ENCODE data around the gene BDKRB1. TPM values are rescaled to one million over a fixed set of nuclear protein-coding genes. Genes with fewer than 3 reads are reported as not detected.

BDKRB1 gene
- not detected in 2 replicates for total RNA-seq

- intact Hi-C loops (cut with micrococcal nuclease): no loop called here
Measured at GRCh38 chr14:96255501-96256366, at the start of gene BDKRB1. Gene BDKRB1, plus strand, starts transcription at chr14:96256210. Its CDS starts 7,473 bp downstream, at chr14:96263683.

- intact Hi-C loops (cut with micrococcal nuclease): no loop called here
Measured at GRCh38 chr14:96206461-96206860, 49.5 kb upstream of the BDKRB1 start.

- intact Hi-C loops (cut with micrococcal nuclease): no loop called here
Measured at GRCh38 chr14:96207686-96208085, 48.3 kb upstream of the BDKRB1 start.

- intact Hi-C loops (cut with micrococcal nuclease): no loop called here
Measured at GRCh38 chr14:96208739-96209138, 47.3 kb upstream of the BDKRB1 start.

GRCh38 chr14:96212140-96212539 lies 43.9 kb upstream of the BDKRB1 start:
- intact Hi-C loops (cut with micrococcal nuclease): no loop called here

GRCh38 chr14:96212896-96213295 lies 43.1 kb upstream of the BDKRB1 start:
- intact Hi-C loops (cut with micrococcal nuclease): no loop called here

GRCh38 chr14:96213871-96214465 lies 42.0 kb upstream of the BDKRB1 start:
- intact Hi-C loops (cut with micrococcal nuclease): no loop called here

- intact Hi-C loops (cut with micrococcal nuclease): no loop called here
Measured at GRCh38 chr14:96214793-96215192, 41.2 kb upstream of the BDKRB1 start.

GRCh38 chr14:96215452-96216244 lies 40.4 kb upstream of the BDKRB1 start:
- intact Hi-C loops (cut with micrococcal nuclease): no loop called here

- intact Hi-C loops (cut with micrococcal nuclease): no loop called here
Measured at GRCh38 chr14:96216627-96217026, 39.4 kb upstream of the BDKRB1 start.

GRCh38 chr14:96217376-96217913 lies 38.6 kb upstream of the BDKRB1 start:
- intact Hi-C loops (cut with micrococcal nuclease): no loop called here

- intact Hi-C loops (cut with micrococcal nuclease): no loop called here
Measured at GRCh38 chr14:96221109-96221650, 34.8 kb upstream of the BDKRB1 start.

GRCh38 chr14:96221841-96222240 lies 34.2 kb upstream of the BDKRB1 start:
- intact Hi-C loops (cut with micrococcal nuclease): no loop called here

- intact Hi-C loops (cut with micrococcal nuclease): no loop called here
Measured at GRCh38 chr14:96224480-96225096, 31.4 kb upstream of the BDKRB1 start.

- intact Hi-C loops (cut with micrococcal nuclease): no loop called here
Measured at GRCh38 chr14:96225213-96225612, 30.8 kb upstream of the BDKRB1 start.

GRCh38 chr14:96225745-96226151 lies 30.3 kb upstream of the BDKRB1 start:
- intact Hi-C loops (cut with micrococcal nuclease): no loop called here

- intact Hi-C loops (cut with micrococcal nuclease): no loop called here
Measured at GRCh38 chr14:96227428-96227827, 28.6 kb upstream of the BDKRB1 start.

GRCh38 chr14:96229315-96229714 lies 26.7 kb upstream of the BDKRB1 start:
- intact Hi-C loops (cut with micrococcal nuclease): no loop called here

- intact Hi-C loops (cut with micrococcal nuclease): no loop called here
Measured at GRCh38 chr14:96231056-96231455, 25.0 kb upstream of the BDKRB1 start.

GRCh38 chr14:96231526-96232130 lies 24.4 kb upstream of the BDKRB1 start:
- intact Hi-C loops (cut with micrococcal nuclease): no loop called here

- intact Hi-C loops (cut with micrococcal nuclease): no loop called here
Measured at GRCh38 chr14:96232506-96232905, 23.5 kb upstream of the BDKRB1 start.

All from T-helper 1 cell treated with Interleukin-12 subunit alpha and Interleukin-12 subunit beta and Interleukin-4 antibody, amounts not matched to agents 30 ng/mL and 1 ng/mL, for 36 hours (primary cell).